ENCODE results near the gene PJA2. TPM values are rescaled to one million over a fixed set of nuclear protein-coding genes. Genes with fewer than 3 reads are reported as not detected.
A peak's percentile ranks its signal among the peaks of the same experiment; 100 is the strongest.

PJA2 gene
- total RNA-seq, 4 donors from 2014 or later, result 74.3 to 229 (median 135) TPM

GRCh38 chr5:109328626-109329025 is 81.1 kb downstream of the PJA2 start:
- no peak overlapping the region for H3K27ac ChIP-seq
- no peaks in the 10 kb centered on the region for H3K4me1 ChIP-seq
- H3K36me3 ChIP-seq, result no peaks in the 10 kb centered on the region
- H3K4me3 ChIP-seq, result no peak overlapping the region
- no peak for DNase-seq
- H3K9me3 ChIP-seq, result no peaks in the 10 kb centered on the region
- TF ChIP-seq POLR2A (IDR thresholded peaks at IDR 0.05) (no peak), CTCF (IDR thresholded peaks at IDR 0.05) (no peak)
- H3K27me3 ChIP-seq, result no peaks in the 10 kb centered on the region
- intact Hi-C loops (cut with DNase I; ENCODE audit: low total_unique reads), result no loop called here

DNA sequence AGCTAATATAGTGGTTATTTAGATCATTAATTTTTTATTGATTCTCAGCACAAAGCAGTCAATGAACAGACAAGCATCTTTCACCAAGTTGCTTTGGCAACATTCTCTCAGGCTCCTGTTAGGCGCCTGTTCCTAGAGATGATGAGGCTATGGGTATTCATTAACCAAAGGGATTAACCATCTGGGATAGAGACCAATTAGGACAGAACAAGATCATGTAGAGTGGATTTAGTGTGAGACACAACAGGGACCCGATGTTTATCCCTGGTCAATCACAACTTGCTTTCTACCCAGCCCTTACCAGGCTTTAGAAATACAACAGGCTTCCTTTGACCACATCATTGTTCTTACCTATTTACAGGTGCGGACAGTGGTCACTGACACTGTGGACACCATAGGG is 82.2 kb downstream of the PJA2 start:
- peak overlapping the region; percentile 57 to 59 for H3K27ac ChIP-seq
- TF ChIP-seq POLR2A (IDR thresholded peaks at IDR 0.05) (no peak), CTCF (IDR thresholded peaks at IDR 0.05) (no peak)
- no peaks in the 10 kb centered on the region for H3K4me1 ChIP-seq
- no peak for DNase-seq
- H3K27me3 ChIP-seq, result no peaks in the 10 kb centered on the region
- intact Hi-C loops (cut with DNase I; ENCODE audit: low total_unique reads), result no loop called here
- H3K9me3 ChIP-seq, result no peaks in the 10 kb centered on the region
- H3K4me3 ChIP-seq, result no peak overlapping the region
- H3K36me3 ChIP-seq, result no peaks in the 10 kb centered on the region

- Histone ChIP-seq H3K36me3 (no peaks in the 10 kb centered on the region), H3K9me3 (no peaks in the 10 kb centered on the region), H3K27ac (peak overlapping the region; percentile 57 to 59), H3K4me3 (no peak overlapping the region), H3K27me3 (no peaks in the 10 kb centered on the region), H3K4me1 (no peaks in the 10 kb centered on the region)
- peak in 1 of 2 donors; percentile 25 for DNase-seq
- TF ChIP-seq POLR2A (IDR thresholded peaks at IDR 0.05) (no peak), CTCF (IDR thresholded peaks at IDR 0.05) (no peak)
- intact Hi-C loops (cut with DNase I; ENCODE audit: low total_unique reads), result no loop called here
These were observed 82.9 kb downstream of the PJA2 start for GRCh38 chr5:109326919-109327318.

DNA sequence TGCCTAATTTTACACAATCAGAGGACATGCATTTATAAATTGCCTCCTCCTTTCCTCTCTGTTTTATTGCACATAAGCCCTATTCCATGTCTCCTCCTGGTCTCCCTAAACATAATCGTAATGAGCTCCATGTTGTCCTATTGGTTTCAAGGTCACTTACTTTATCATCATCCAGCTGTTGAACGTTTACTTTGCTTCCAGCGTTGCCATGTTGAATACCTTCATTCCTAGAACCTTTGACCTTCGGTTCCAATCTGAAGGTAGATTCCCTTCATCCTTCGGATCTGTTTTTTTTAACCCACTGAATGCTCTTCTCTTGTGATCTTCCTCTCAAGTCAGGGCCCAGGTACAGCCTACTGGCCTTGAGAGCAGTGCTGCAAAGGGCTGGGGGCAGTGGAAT is 84.3 kb downstream of the PJA2 start:
- no peaks in the 10 kb centered on the region for H3K4me1 ChIP-seq
- H3K36me3 ChIP-seq, result no peaks in the 10 kb centered on the region
- no peaks in the 10 kb centered on the region for H3K9me3 ChIP-seq
- H3K4me3 ChIP-seq, result no peak overlapping the region
- H3K27ac ChIP-seq, result no peak overlapping the region
- no peak for TF ChIP-seq POLR2A (IDR thresholded peaks at IDR 0.05)
- no peak for TF ChIP-seq CTCF (IDR thresholded peaks at IDR 0.05)
- intact Hi-C loops (cut with DNase I; ENCODE audit: low total_unique reads), result no loop called here
- DNase-seq, result no peak
- H3K27me3 ChIP-seq, result no peaks in the 10 kb centered on the region

DNA sequence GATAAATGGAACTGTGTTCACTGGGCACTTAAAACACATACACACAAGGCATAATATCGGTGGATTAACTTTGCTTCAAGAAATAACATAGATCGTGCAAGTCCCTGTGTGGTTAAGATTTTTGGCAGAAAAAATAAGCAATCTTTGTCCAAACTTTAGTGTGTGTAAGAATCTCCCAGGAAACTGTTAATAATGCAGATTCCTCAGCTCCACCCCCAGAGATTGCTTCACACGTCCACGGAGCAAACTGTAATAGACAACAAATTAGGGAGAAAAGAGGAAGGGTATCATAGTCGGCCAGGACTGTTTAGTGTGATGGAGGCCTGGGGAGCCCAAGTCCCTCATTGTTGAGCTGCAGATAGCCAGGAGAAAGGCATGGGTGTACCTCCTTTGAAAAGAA is 84.8 kb downstream of the PJA2 start:
- H3K27ac ChIP-seq, result no peak overlapping the region
- H3K4me1 ChIP-seq, result no peaks in the 10 kb centered on the region

More for the DNA sequence above, 84.8 kb downstream of the PJA2 start:
- Histone ChIP-seq H3K36me3 (no peaks in the 10 kb centered on the region), H3K4me3 (no peak overlapping the region), H3K9me3 (no peaks in the 10 kb centered on the region), H3K27me3 (no peaks in the 10 kb centered on the region)
- TF ChIP-seq CTCF (IDR thresholded peaks at IDR 0.05), result no peak
- TF ChIP-seq POLR2A (IDR thresholded peaks at IDR 0.05), result no peak
- intact Hi-C loops (cut with DNase I; ENCODE audit: low total_unique reads), result no loop called here
- peak in 1 of 2 donors; percentile 31 for DNase-seq
